Suprapubic skin (tissue), 3 donors: Measurements from ENCODE around the gene TMEM131.

Experiments
- CTCF ChIP-seq, 2 donors: fragments of 200-600 bp in 1 of 2; fragments of 450-650 bp in 1 of 2; sonication (generic) in 1 of 2; IDR thresholded peaks; one replicate each; pipeline ENCODE4 v1.5.1; 2016 to 2019; ENCODE audit warnings: antibody characterized with exemption in 2 of 2, mild to moderate bottlenecking in 1 of 2, moderate library complexity in 1 of 2
- POLR2A ChIP-seq, 2 donors: fragments of 450-650 bp; IDR thresholded peaks; one replicate each; pipeline ENCODE4 v1.6.1; 2017; ENCODE audit warnings: antibody characterized with exemption in 2 of 2, mild to moderate bottlenecking in 2 of 2, moderate library complexity in 2 of 2

- TF ChIP-seq CTCF (IDR thresholded peaks at IDR 0.05) (no peak), POLR2A (IDR thresholded peaks at IDR 0.05) (no peak)
Measured at GRCh38 chr2:97994476-97994875, 1.3 kb downstream of the TMEM131 start.
